GM18498 (cell line): ENCODE results near the gene ZFYVE21.

Experiments used
- ATAC-seq: cut with Tn5 transposase; IDR thresholded peaks from one replicate; pipeline ENCODE4 v1.9.1; 2021; ENCODE audit warnings: mild to moderate bottlenecking, moderate library complexity; ENCODE audit not compliant: unreplicated experiment

ZFYVE21 gene

DNA sequence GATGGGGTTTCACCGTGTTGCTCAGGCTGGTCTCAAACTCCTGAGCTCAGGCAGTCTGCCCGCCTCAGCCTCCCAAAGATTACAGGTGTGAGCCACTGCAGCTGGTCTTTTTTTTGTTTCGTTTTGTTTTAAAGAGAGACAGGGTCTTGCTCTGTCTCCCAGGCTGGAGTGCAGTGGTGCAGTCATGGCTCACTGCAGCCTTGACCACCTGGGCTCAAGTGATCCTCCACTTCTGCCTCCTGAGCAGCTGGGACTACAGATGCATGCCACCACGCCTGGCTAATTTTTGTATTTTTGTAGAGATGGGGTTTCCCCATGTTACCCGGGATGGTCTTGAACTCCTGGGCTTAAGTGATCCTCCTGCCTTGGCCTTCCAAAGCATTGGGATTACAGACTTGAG is 24.0 kb upstream of the ZFYVE21 start:
- peak; percentile 53 for ATAC-seq

DNA sequence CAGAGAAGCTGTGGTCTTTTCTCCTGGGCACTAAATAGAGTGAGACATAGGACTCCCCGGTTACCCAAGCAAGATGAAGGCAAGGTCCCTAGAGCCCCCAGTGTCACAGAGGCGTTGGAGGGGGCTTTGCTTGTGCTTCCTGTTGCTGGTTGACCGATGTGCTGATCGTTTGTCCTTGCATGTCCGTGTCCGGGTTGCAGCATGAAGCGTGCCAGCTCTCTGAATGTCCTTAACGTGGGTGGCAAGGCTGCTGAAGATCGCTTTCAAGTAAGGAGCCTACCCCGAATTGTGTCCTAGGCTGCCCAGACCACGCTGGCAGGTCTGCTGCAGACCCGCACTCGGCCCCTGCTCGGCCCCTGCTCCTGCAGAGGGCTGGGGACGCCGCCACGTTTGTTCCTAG is 23.5 kb upstream of the ZFYVE21 start:
- peak; percentile 8 for ATAC-seq

DNA sequence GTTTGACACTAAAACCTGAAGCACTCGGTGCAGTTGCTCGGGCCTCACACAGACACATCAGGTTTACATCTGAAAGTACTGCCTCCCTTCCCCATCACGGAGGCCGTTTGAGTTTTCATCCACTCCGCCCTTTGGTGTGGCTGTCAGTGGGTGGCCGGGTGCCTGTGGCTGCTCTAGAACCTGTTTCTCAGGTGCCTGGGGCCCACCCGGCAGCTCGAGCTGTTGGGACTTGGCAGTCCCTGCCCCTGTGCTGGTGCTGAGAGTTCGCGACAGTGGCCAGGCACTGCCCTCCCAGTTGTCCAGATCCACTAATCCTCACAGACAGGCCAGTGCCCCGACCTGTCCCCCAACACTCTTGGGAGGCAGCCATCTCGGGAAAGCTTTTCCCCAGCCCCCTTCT is 22.7 kb upstream of the ZFYVE21 start:
- no peak for ATAC-seq

DNA sequence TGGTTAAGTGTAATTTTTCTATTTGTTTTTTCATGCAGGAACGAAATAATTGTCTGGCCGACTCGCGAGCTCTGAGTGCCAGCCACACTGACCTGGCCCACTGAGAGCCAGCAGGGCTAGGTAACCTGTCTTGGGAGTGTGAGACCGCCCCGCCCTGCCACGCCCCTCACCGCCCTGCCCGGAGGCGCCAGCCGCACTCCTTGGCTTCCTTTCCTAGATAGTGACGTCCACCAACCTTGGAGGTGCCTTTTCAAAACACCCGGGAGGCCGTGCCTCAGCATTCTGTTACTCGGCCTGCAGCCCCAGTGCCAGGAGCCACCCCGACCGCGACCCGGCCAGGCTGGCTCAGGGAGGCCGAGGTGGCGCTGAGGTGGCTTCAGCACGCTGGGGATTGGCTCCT is 22.1 kb upstream of the ZFYVE21 start:
- ATAC-seq, result no peak

DNA sequence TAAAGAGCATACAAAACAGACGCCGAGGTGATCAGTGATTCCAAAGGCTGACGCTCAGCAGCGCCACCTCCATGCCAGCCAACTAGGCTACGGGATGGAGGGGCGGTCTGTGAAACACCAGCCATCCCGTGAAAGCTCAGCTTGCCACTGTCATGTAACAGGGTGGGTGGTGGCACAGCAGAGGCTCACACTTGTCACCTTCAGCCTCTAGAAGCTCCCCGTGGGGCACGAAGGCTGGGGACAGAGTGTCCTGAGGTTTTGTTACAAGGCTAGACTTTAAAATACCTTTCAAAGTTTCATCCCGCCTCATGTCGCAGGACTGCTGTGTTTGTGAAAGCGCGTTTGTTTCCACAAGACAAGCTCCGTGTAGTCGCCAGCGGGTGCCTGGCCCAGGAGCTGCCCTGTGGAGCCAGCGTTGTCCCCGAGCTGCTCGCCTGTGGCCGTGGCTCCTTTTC is 21.0 kb upstream of the ZFYVE21 start:
- ATAC-seq, result no peak

DNA sequence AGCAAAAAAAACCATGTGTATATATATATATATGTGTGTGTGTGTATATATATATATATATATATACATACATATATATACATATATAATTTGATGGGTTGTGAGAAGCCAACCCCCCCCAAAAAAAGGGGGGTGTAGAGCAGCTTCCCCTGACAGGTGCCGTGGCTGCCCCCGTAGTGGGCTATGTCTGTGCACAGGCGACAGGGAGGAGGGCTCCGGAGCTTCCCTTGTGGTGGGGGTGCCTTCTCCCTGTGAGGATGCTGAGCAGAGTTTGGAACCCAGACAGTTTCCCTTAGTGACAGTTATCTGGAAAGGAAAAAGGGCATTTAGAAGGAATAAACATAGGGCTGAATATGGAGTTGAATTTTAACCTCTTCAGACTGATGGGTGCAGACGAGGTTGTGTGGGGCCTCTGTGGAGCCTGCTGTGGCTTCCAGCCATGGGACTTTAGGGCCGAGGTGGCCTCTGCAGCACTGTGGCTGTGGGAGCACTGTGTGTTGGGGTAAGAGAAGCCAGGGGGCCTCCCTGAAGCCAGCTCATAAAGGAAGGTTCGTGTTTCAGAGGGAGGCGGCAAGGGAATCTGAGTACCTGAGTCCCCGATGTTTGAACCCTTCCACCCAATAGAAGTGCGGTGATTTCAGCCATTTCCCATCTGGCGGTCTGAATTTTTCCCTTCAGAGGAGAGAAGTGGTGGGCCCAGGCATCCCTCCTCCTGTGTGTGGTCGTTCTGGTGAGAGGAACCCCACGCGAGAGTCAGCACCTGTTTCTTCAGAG is 20.1 kb upstream of the ZFYVE21 start:
- ATAC-seq, result no peak

DNA sequence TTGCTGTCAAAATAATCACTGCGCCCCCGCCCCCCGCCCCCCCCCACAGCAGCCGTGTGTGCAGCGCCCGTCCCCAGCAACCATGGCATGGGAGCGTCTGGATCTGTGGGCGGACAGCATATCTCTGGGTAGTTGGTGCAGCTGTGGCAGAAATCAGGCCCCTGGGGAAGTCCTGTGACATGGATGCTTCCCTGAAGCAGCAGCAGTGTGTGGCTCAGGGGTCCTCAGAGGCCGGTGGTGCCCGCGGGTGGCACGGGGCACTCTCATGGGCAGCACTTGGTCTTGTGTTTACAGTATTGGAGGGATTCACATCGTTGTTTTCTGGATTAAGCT is 19.6 kb upstream of the ZFYVE21 start:
- ATAC-seq, result no peak

DNA sequence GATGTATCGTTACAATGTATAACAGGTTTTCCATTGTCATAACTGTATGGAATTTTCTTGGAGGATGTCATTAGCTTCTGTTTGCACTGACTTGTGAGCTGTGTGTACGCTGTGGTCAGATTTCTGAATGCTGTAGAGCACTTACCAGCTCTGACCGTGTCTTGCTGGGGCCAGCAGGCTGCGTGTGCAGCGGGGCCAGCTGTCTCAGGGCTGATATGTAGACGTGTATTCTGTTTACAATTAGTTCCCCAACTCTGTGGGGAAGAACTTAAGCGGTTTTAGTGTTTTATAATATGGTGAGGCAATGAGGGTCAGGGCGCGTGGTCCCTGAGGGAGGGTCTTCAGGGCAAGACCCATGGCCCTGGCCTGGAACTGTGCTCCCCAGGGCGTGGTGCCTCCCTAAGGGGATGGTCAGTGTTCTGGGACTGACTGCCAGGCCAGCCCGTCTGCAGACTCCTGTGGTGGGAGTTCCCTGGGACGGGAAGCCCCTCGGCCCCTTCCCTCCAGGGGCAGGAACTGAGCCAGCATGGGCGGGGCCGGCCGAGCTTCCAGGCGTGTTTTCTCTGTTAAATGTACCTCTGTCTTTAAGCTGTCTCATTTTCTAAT is 19.0 kb upstream of the ZFYVE21 start:
- no peak for ATAC-seq

DNA sequence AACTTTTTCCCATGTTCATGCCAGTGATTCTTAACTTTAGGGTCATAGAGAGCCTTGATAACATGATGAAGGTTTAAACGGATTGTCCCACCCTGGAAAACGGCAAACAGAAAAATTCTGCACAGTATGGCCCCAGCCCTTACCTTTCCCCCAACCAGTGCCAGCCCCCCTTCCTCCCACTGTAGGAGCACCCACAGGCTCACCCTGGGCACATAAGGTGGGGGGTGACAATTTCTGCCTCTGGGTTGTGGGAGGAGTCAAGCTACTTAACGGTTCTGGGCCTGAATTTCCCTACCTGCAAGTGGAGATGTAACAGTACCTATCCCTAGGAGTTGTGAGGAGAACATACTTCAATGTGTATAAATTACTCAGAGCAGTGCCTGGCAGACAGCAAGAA is 18.4 kb upstream of the ZFYVE21 start:
- ATAC-seq, result no peak

DNA sequence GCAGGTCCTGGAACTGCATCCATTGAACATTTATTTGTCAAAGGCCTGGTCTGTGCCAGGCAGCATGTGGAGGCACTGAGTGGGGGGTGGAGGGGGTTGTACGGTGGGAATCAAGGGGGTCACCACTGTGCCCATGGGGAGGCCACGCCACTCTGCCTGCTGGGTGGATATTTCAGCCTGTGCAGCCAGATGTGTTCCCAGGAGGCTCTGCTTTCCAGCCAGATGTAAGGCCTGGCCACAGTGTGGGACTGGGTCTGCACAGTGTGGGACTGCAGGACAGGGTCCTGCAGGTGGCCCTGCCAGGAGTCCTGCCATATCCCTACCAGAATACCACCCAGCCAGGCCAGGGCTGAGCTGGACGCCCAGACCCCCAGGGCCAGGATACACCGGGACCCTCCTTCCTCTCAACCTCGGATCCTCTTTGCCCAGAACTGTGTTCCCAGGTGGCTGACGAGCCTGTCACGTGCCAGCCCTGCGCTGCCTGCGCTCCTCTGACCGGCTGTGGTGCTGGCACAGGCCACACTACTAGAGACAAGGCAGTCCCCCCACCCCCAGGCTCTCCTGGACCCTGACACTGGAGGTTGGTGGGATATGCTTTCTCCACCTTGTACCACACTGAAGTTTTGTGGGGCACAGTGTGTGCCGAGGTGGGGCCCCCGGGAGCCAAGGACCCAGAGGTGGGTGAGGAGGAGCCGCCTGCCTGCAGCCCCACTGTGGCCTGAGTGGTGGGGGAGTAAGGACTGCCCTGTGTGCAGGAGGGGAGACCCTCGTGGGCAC is 17.8 kb upstream of the ZFYVE21 start:
- ATAC-seq, result no peak

DNA sequence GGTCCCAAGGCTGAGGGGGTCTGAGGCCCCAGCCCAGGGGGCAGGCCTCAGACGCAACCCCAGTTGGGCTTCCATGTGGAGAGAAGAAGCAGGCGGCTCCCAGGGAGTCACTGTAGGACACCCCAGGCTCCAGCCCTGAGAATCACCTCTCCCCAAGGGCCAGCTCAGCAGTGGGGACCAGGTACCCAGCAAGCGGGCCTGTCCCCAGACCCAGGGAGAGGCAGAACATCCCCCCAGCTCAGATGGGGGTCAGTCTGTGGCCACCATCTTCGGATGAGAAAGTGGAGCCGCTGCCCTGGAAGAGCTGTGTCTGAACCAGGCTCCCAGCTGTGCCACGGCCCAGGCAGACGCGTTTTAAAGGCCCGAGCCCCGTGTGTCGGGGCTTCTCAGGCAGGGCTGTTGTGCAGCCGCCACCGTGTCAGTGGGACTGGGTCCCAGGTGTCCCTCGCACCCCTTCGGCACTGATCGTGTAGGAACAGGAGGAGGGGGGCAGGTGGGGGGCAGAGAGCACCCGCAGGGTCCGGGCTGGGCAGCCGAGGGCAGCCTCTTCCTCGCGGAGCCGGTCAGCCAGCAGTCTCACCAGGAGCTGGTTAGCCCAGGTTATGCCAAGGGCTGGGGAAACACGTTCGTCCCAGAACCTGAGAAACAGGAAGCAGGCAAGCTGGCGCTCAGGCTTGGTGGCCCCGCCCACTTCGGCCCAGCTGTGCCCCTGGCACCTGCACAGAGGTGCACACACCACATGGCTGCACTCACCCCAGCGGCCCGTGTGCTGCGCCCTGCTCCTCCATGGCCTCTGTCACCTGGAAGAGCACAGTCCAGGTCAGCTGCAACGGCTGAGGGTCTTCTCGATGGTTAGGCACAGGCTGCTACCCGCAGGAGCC is 17.0 kb upstream of the ZFYVE21 start:
- no peak for ATAC-seq

DNA sequence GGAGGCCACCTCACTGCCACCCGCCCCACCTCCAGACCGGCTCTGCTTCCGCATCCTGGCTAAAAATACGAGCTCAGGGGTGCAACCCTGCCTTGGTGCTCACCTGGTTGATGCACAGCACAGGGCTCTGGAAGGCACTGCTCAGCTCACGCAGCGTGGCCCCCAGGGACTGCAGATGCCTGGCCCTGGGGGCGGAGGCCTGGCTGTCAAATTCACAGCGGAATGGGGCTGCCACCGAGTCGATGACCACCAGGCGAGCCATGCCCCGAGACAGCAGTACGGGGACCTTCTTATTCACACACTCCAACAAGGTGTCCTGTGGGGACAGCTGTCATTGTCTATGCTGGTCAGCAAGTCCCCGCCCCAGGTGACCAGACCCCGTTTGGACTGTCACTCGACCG is 16.3 kb upstream of the ZFYVE21 start:
- ATAC-seq, result no peak

DNA sequence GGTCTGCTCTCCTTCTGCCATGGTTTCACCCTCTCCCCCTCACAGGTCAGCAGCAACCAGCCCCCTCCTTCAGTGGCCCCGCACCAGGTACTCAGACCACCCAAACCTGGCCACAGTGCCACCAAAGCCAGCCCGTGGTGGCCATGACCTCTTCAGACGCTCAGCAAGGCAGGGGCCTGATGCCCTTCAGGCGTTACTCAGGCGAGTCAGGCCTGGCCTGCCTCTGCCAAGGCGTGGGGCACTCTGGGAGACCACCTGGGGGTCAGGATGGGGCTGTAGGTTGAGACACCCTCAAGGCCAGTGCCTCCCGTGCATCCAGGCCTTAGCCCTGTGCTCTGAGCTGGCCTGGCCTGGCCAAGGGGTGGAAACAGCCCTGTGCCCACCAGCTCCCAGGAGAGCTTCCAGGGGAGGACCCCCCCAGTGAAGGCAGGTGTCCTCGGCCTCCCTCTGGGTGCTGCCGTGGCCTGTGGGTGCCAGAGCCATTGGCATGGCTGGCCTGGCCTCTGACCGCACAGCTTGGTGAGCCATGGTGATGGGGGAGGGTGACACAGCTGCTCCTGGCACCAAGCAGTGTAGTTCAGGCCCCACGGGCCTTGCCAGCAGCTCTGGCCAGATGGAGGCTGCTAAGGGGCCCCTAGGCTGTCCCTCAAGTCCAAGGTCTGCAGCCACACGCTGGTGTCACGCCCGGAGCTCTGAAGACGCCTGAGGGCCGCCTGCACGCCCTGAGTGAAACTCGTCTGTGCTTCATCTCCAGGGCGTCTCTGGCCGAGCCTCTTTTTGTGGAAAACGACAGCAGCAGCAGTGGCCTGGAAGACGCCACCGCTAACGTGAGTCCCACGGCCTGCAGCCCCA is 15.5 kb upstream of the ZFYVE21 start:
- no peak for ATAC-seq

DNA sequence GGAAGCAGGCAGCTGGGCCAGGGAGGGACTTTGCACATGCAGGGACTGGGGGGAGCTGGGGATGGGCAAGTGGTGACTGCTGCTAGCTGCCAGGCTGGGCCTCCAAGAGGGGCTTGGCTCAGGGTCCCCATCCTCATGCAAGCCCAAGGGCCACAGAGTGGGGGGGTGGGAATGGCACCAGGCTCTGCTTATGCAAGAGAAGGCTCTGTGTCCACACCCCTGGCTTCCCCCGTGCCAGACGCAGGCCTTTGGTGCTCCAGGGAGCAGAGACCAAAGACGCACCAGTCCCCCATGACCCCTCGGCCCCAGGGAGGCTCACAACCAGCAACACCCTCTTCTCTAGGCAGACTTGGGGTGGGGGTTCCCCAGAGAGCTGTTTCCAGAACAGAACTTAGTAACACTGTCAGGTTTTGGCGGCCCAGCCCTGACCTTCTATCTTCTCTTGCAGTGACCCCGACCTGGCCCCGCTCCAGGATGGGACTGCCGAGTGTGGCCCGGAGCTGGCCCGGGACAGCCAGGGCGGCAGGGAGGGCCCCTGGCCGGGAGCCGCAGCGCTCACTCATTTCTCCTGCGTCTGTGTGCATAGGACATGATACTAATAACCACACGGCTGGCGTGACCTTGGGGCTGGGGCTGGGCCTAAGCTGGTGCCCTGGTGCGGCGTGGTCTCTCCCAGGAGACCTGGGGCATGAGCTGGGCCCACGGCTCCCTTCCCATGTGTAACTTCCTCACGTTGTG is 14.7 kb upstream of the ZFYVE21 start:
- no peak for ATAC-seq

DNA sequence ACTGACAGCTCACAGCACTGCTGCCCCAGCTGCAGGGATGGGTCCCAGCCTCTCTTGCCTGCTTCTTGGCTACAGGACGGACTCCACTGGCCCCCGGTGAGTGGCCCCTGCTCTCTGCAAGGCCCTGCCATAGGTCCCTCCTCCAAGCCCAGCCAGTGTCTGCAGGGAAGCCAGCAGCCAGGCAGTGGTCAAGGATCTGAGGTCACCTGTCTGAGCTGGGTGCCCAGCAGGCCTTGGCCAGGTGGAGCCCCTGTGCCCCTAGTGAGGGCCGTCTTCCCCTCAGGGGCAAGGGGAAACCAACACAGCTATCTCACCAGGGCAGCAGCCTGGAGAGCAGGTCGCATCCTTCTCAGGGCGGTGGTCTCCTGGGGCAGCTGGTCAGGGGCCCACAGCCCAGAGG is 13.5 kb upstream of the ZFYVE21 start:
- no peak for ATAC-seq

DNA sequence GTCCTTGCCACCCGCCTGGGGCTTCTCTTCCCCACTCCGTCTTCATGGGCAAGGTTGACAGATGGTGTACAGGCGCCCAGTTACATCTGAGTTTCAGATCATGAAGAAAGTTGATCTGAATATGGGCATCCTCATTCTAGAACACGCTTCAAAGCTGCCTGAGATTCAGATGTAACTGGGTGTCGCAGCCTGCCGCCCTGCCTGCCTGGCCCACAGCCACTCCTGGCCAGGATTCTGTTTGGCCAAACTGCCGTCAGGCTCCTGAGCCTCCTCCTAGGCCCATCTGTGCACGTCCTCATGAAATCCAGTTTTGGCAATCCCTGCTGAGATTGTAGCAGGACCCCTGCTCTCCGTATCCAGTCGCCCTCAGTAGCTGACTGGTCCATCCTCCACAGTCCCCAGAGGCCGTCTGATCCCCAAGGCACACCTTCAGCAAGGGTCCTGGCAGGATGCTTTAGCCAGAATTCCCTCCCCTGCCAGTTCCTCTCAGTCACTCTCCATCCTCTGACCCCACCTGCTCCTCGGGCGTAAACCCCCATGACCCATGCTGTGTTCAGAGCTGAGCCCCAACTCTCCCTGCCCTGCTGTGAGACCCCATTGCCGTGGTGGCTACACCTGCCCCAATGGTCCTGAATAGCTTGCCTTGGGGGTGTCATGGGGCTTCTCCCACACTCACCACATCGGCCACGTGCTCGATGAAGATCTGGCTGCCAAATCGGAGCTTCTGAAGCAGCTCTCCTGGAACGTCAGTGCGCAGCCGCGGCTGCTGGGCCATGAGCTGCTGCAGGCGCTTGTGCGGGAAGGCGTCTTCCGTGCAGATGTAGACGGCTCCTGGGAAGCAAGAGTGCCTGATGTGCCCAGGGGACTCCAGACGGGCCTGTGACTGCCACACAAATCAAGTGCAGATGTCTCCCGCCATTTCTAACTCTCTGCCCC is 12.8 kb upstream of the ZFYVE21 start:
- ATAC-seq, result no peak

DNA sequence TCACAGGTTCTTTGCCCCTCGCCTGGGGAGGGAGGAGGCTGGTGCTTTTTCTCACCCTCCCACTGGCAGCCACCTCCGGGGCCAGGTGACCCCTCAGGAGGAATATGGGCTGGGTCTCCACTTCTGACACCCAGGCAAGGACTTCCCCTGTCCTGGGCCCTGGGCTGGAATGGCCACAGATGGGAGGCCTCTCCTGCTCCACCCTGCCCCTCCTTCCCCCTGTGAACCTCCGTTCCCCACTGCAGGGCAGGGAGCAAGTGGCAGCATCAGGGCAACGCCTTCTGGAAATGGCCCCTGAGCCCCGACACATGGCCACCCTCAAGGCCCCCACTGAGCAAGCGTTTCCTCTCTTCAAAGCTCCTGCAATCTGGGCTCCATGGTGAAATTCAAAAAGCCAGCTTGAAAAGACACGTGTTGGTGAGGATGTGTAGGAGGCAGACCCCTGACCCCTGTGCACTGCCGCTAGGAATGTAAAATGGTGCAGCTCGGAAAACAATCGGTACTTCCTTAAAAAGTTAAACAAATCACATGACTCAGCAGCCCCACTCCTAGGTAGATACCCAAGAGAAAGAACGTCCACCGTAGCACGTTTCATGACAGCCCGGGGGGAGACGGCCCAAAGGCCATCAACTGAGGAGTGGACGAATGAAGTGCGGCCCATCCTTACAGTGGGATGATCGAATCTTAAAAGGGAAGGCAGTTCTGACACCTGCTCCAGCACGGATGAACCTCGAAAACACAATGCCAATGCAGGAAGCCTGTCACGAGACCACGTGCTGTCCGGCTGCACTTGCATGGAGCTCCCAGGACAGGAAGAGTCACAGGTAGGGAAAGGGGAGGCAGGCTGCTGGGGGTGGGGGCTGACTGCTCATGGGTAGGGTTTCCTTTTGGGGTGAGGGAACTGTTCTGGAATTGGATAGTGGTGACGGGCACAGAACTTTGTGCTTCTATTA is 11.9 kb upstream of the ZFYVE21 start:
- no peak for ATAC-seq
